HL-60 (cell line): ENCODE data around the gene ASPDH.

Source experiments
- CTCF ChIP-seq: IDR thresholded peaks from one replicate; pipeline ENCODE4 v1.5.1; 2011; ENCODE audit warnings: low read length, control low read depth, inconsistent platforms; ENCODE audit not compliant: insufficient read depth
- POLR2AphosphoS5 ChIP-seq: IDR thresholded peaks from 2 replicates; pipeline ENCODE4 v1.6.1; 2012; ENCODE audit warnings: low read depth
- REST ChIP-seq: IDR thresholded peaks from 2 replicates; pipeline ENCODE4 v1.6.1; 2012; ENCODE audit warnings: low read depth; ENCODE audit not compliant: insufficient replicate concordance
- SPI1 ChIP-seq: IDR thresholded peaks from 2 replicates; pipeline ENCODE4 v1.6.1; 2012; ENCODE audit warnings: low read depth, mild to moderate bottlenecking, borderline replicate concordance

- TF ChIP-seq CTCF (no peak), POLR2AphosphoS5 (no peak), REST (no peak), SPI1 (no peak)
Measured at GRCh38 chr19:50510121-50510670, 3.5 kb downstream of the ASPDH start.
